Right cardiac atrium (tissue), 5 donors: Measurements from ENCODE around the gene ATP2B2. TPM values are rescaled to one million over a fixed set of nuclear protein-coding genes. Genes with fewer than 3 reads are reported as not detected.

Experiments
- ATAC-seq, 2 donors: fragments of 200-7000 bp; cut with Tn5 transposase; one replicate each; pipeline versions ENCODE4 v1.8.0 to v1.9.1; 2020; ENCODE audit warnings: moderate library complexity in 2 of 2, mild to moderate bottlenecking in 1 of 2
- DNase-seq, 3 donors: peaks; one replicate each; pipeline ENCODE4 v3.0.0-alpha.2; 2020
- H3K27ac ChIP-seq: one replicate; pipeline ENCODE4 v1.5.1; 2013; ENCODE audit warnings: mild to moderate bottlenecking, low read length, control low read depth, moderate library complexity
- H3K27me3 ChIP-seq: one replicate; pipeline ENCODE4 v1.6.1; 2013; ENCODE audit not compliant: control insufficient read depth, insufficient read depth
- H3K4me1 ChIP-seq: one replicate; pipeline ENCODE4 v1.6.1; 2013; ENCODE audit warnings: low read length; ENCODE audit not compliant: control insufficient read depth, insufficient read depth
- H3K4me3 ChIP-seq: one replicate; pipeline ENCODE4 v1.5.1; 2013; ENCODE audit warnings: low read length, control low read depth
- H3K9me3 ChIP-seq: one replicate; pipeline ENCODE4 v1.6.1; 2013; ENCODE audit warnings: low read length; ENCODE audit not compliant: control insufficient read depth
- WGBS: extraction: QIAGEN DNeasy Blood & Tissue Kit; methylation state at CpG from one replicate; pipeline ENCODE4 v1.1.7; 2013; 5-methylcytosine and 5-hydroxymethylcytosine counted together
- intact Hi-C, 4 donors: fragments of 100-400 bp; cut with DNase I; formaldehyde crosslinking; loops; one replicate each; pipeline versions ENCODE4 v1.11.0 to v1.14.0; 2022 to 2023
- polyA plus RNA-seq: library from polyadenylated mRNA; stranded (reverse); fragments of 200-250 nt; gene quantifications from one replicate; pipeline ENCODE4 v1.2.3, GENCODE V29; 2013
- total RNA-seq, 4 donors: library from RNA; stranded (reverse); fragmentation: NEBNext Ultra II Directional; extraction: Animal tissue kit (Norgen Biotek cat#: 25700); gene quantifications; one replicate each; pipeline ENCODE4 v1.2.1, GENCODE V29; 2021
- donor health status: healthy with polysubstance abuse.
- donor health status: DM: no; HTN: yes; CAD: no.
- donor health status: DM: no; HTN: no; CAD: no.
- donor health status: DM: no; HTN: yes; CAD: no; lungs with severe emphysema.
- donor health status: DM: yes; HTN: yes; CAD: no.

The ATP2B2 gene
- total and polyA plus RNA-seq, 5 donors = 0.14 to 0.36 (median 0.20) TPM

GRCh38 chr3:10353160-10353559 is 152.2 kb downstream of the ATP2B2 start:
- Histone ChIP-seq H3K4me1 (no peaks in the 10 kb centered on the region), H3K27me3 (no peaks in the 10 kb centered on the region), H3K9me3 (no peaks in the 10 kb centered on the region), H3K27ac (no peak overlapping the region), H3K4me3 (no peak overlapping the region)
- 80% methylated on average over 3 of the region's 3 CpGs for WGBS
- DNase-seq = no peak
- ATAC-seq = no peak
- intact Hi-C loops = no loop called here

- 74% methylated on average over 14 of the region's 14 CpGs for WGBS
- no peak for DNase-seq
- H3K4me3 ChIP-seq = no peak overlapping the region
- H3K27me3 ChIP-seq = no peaks in the 10 kb centered on the region
- H3K27ac ChIP-seq = no peak overlapping the region
- intact Hi-C loops = no loop called here
- ATAC-seq = no peak
- H3K9me3 ChIP-seq = no peaks in the 10 kb centered on the region
- H3K4me1 ChIP-seq = no peaks in the 10 kb centered on the region
Measured at GRCh38 chr3:10352146-10352911, 153.1 kb downstream of the ATP2B2 start.

- H3K27ac ChIP-seq = no peak overlapping the region
- ATAC-seq = no peak
- H3K27me3 ChIP-seq = no peaks in the 10 kb centered on the region
- no peaks in the 10 kb centered on the region for H3K4me1 ChIP-seq
- intact Hi-C loops = no loop called here
- no peak overlapping the region for H3K4me3 ChIP-seq
- no peak for DNase-seq
- 64% methylated on average over 13 of the region's 13 CpGs for WGBS
- no peaks in the 10 kb centered on the region for H3K9me3 ChIP-seq
Measured at GRCh38 chr3:10351013-10351735, 154.2 kb downstream of the ATP2B2 start.

GRCh38 chr3:10350324-10350985 is 154.9 kb downstream of the ATP2B2 start:
- 91% methylated on average over 22 of the region's 22 CpGs for WGBS
- intact Hi-C loops = no loop called here

GRCh38 chr3:10349801-10350200 is 155.6 kb downstream of the ATP2B2 start:
- Histone ChIP-seq H3K27me3 (no peaks in the 10 kb centered on the region), H3K4me3 (no peak overlapping the region), H3K4me1 (no peaks in the 10 kb centered on the region), H3K27ac (no peak overlapping the region), H3K9me3 (no peaks in the 10 kb centered on the region)
- ATAC-seq = no peak
- intact Hi-C loops = loop anchor here in 1 of 4 donors (10.0 kb wide), 1 partner anchor 345 kb away; no protein-coding TSS in a partner anchor
- no peak for DNase-seq
- WGBS = 94% methylated on average over 10 of the region's 10 CpGs

More at GRCh38 chr3:10350324-10350985, 154.9 kb downstream of the ATP2B2 start:
- ATAC-seq (no peak), DNase-seq (no peak)
- no peaks in the 10 kb centered on the region for H3K27me3 ChIP-seq
- H3K4me3 ChIP-seq = no peak overlapping the region
- H3K27ac ChIP-seq = no peak overlapping the region
- no peaks in the 10 kb centered on the region for H3K9me3 ChIP-seq
- H3K4me1 ChIP-seq = no peaks in the 10 kb centered on the region

GRCh38 chr3:10348404-10348721 is 157.0 kb downstream of the ATP2B2 start:
- no peak for DNase-seq
- H3K4me1 ChIP-seq = no peaks in the 10 kb centered on the region
- H3K9me3 ChIP-seq = no peaks in the 10 kb centered on the region
- no peaks in the 10 kb centered on the region for H3K27me3 ChIP-seq
- no peak overlapping the region for H3K27ac ChIP-seq
- intact Hi-C loops = loop anchor here in 1 of 4 donors (10.0 kb wide), 1 partner anchor 346 kb away; no protein-coding TSS in a partner anchor
- WGBS = 94% methylated on average over 5 of the region's 5 CpGs
- ATAC-seq = no peak
- H3K4me3 ChIP-seq = no peak overlapping the region

GRCh38 chr3:10347648-10348403 is 157.6 kb downstream of the ATP2B2 start:
- no peaks in the 10 kb centered on the region for H3K9me3 ChIP-seq
- no peaks in the 10 kb centered on the region for H3K27me3 ChIP-seq
- intact Hi-C loops = loop anchor here in 2 of 4 donors (2.0 to 10.0 kb wide), 2 partner anchors 347 to 391 kb away; no protein-coding TSS in a partner anchor
- DNase-seq = no peak
- ATAC-seq = no peak
- WGBS = 81% methylated on average over 13 of the region's 13 CpGs
- no peaks in the 10 kb centered on the region for H3K4me1 ChIP-seq
- no peak overlapping the region for H3K4me3 ChIP-seq
- H3K27ac ChIP-seq = no peak overlapping the region

GRCh38 chr3:10345911-10346310 is 159.5 kb downstream of the ATP2B2 start:
- no peaks in the 10 kb centered on the region for H3K4me1 ChIP-seq
- intact Hi-C loops = loop anchor here in 2 of 4 donors (2.0 to 10.0 kb wide), 2 partner anchors 349 to 393 kb away; no protein-coding TSS in a partner anchor
- WGBS = 85% methylated on average over 15 of the region's 15 CpGs

GRCh38 chr3:10344944-10345575 is 160.3 kb downstream of the ATP2B2 start:
- no peak overlapping the region for H3K27ac ChIP-seq
- H3K4me1 ChIP-seq = no peaks in the 10 kb centered on the region
- H3K9me3 ChIP-seq = no peaks in the 10 kb centered on the region
- intact Hi-C loops = loop anchor here in 3 of 4 donors (5.0 to 10.0 kb wide), 2 partner anchors 350 to 392 kb away; no protein-coding TSS in a partner anchor
- ATAC-seq = no peak
- DNase-seq = no peak
- H3K4me3 ChIP-seq = no peak overlapping the region
- WGBS = 72% methylated on average over 19 of the region's 19 CpGs
- H3K27me3 ChIP-seq = no peaks in the 10 kb centered on the region

More at GRCh38 chr3:10345911-10346310, 159.5 kb downstream of the ATP2B2 start:
- Histone ChIP-seq H3K9me3 (no peaks in the 10 kb centered on the region), H3K4me3 (no peak overlapping the region), H3K27ac (no peak overlapping the region), H3K27me3 (no peaks in the 10 kb centered on the region)
- no peak for ATAC-seq
- no peak for DNase-seq
